Gastrocnemius medialis (tissue), 4 donors: Measurements from ENCODE around the gene EPB41.

ENCODE experiments used
- CTCF ChIP-seq, 5 experiments: fragments of 450-650 bp in 3 of 5; fragments of 200-600 bp in 2 of 5; sonication (generic) in 2 of 5; IDR thresholded peaks in 4 of 5; conservative IDR thresholded peaks in 1 of 5; 1 replicate in 4 of 5; 2 replicates in 1 of 5; pipeline ENCODE4 v1.5.1; 2016 to 2019; ENCODE audit warnings: antibody characterized with exemption in 5 of 5, mild to moderate bottlenecking in 3 of 5, moderate library complexity in 3 of 5
- POLR2A ChIP-seq, 2 donors: fragments of 450-650 bp; IDR thresholded peaks; one replicate each; pipeline ENCODE4 v1.6.1; 2017; ENCODE audit warnings: antibody characterized with exemption in 2 of 2, mild to moderate bottlenecking in 2 of 2, moderate library complexity in 2 of 2

GRCh38 chr1:28893403-28894102, 20.8 kb upstream of the EPB41 start:
- TF ChIP-seq CTCF (IDR thresholded peaks at IDR 0.05 in 4 of 5, conservative IDR thresholded peaks at IDR 0.05 in 1 of 5) = no peak
- no peak for TF ChIP-seq POLR2A (IDR thresholded peaks at IDR 0.05)
